GM12878 (cell line): Measurements from ENCODE around the gene NPY5R.

ENCODE experiments used
- ASH2L ChIP-seq: fragments of 300-600, 200-600 bp; sonication (generic); IDR thresholded peaks from 2 replicates; pipeline ENCODE4 v1.6.1; 2017; ENCODE audit warnings: low read depth, mild to moderate bottlenecking, borderline replicate concordance
- ATF2 ChIP-seq: IDR thresholded peaks from 2 replicates; pipeline ENCODE4 v1.6.1; 2012; ENCODE audit warnings: low read length, inconsistent platforms
- MYC ChIP-seq: IDR thresholded peaks from 2 replicates; pipeline ENCODE4 v1.6.1; 2011; ENCODE audit warnings: mild to moderate bottlenecking, low read length, moderate library complexity, inconsistent platforms; ENCODE audit not compliant: insufficient read depth, insufficient replicate concordance, insufficient read length, severe bottlenecking
- NFYB ChIP-seq: IDR thresholded peaks from 2 replicates; pipeline ENCODE4 v1.6.1; 2011; ENCODE audit warnings: low read depth, mild to moderate bottlenecking, low read length, improper control_type of control experiment, moderate library complexity; ENCODE audit not compliant: insufficient read depth
- POLR2AphosphoS5 ChIP-seq: IDR thresholded peaks from 2 replicates; pipeline ENCODE4 v1.6.1; 2011; ENCODE audit warnings: mild to moderate bottlenecking, low read length, inconsistent platforms
- SREBF1 ChIP-seq: IDR thresholded peaks from 2 replicates; pipeline ENCODE4 v1.6.1; 2012; ENCODE audit warnings: mild to moderate bottlenecking, low read length
- TARDBP ChIP-seq: IDR thresholded peaks from 2 replicates; pipeline ENCODE4 v1.6.1; 2016; ENCODE audit warnings: borderline replicate concordance
- TF ChIP-seq, protein P1 (sequence below), 3 experiments: IDR thresholded peaks in 2 of 3; conservative IDR thresholded peaks in 1 of 3; 2 replicates each; pipeline ENCODE4 v1.5.1; 2011; ENCODE audit warnings: low read depth in 3 of 3, low read length in 3 of 3, mild to moderate bottlenecking in 3 of 3, control low read depth in 2 of 3, moderate library complexity in 2 of 3, inconsistent platforms in 1 of 3, mixed read lengths in 1 of 3; ENCODE audit not compliant: control insufficient read depth in 2 of 3, insufficient read depth in 1 of 3; ENCODE audit errors: extremely low read depth in 1 of 3
- TF ChIP-seq, protein P2 (sequence below): IDR thresholded peaks from 2 replicates; pipeline ENCODE4 v1.6.1; 2011; ENCODE audit warnings: mild to moderate bottlenecking, low read depth, low read length, moderate library complexity; ENCODE audit not compliant: insufficient replicate concordance

- no peak for TF ChIP-seq SREBF1
- TF ChIP-seq ATF2, result no peak
- TF ChIP-seq, protein P1, sequence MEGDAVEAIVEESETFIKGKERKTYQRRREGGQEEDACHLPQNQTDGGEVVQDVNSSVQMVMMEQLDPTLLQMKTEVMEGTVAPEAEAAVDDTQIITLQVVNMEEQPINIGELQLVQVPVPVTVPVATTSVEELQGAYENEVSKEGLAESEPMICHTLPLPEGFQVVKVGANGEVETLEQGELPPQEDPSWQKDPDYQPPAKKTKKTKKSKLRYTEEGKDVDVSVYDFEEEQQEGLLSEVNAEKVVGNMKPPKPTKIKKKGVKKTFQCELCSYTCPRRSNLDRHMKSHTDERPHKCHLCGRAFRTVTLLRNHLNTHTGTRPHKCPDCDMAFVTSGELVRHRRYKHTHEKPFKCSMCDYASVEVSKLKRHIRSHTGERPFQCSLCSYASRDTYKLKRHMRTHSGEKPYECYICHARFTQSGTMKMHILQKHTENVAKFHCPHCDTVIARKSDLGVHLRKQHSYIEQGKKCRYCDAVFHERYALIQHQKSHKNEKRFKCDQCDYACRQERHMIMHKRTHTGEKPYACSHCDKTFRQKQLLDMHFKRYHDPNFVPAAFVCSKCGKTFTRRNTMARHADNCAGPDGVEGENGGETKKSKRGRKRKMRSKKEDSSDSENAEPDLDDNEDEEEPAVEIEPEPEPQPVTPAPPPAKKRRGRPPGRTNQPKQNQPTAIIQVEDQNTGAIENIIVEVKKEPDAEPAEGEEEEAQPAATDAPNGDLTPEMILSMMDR (IDR thresholded peaks at IDR 0.05 in 2 of 3, conservative IDR thresholded peaks at IDR 0.05 in 1 of 3; ENCODE audit: control insufficient read depth in 2 of 3, extremely low read depth in 1 of 3, insufficient read depth in 1 of 3, low read depth in 3 of 3, low read length in 3 of 3), result no peak
- TF ChIP-seq, protein P2, sequence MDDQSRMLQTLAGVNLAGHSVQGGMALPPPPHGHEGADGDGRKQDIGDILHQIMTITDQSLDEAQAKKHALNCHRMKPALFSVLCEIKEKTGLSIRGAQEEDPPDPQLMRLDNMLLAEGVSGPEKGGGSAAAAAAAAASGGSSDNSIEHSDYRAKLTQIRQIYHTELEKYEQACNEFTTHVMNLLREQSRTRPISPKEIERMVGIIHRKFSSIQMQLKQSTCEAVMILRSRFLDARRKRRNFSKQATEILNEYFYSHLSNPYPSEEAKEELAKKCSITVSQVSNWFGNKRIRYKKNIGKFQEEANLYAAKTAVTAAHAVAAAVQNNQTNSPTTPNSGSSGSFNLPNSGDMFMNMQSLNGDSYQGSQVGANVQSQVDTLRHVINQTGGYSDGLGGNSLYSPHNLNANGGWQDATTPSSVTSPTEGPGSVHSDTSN, result no peak
- no peak for TF ChIP-seq NFYB
- no peak for TF ChIP-seq TARDBP
- TF ChIP-seq MYC, result no peak
- no peak for TF ChIP-seq ASH2L
- TF ChIP-seq POLR2AphosphoS5, result no peak
These were observed 7.0 kb downstream of the NPY5R start for GRCh38 chr4:163350672-163351071.
